Putamen (tissue), 1 donor: ENCODE results near the gene RPP25L.
"Not testable (repeated sequence)": the region's sequence is repeated elsewhere in the genome, so short reads cannot be mapped to it uniquely, and the experiment has no call there.

ENCODE experiments used
- DNase-seq: peaks from one replicate; pipeline ENCODE4 v3.0.0-alpha.2; 2016; ENCODE audit warnings: low spot score

The RPP25L gene, protein sequence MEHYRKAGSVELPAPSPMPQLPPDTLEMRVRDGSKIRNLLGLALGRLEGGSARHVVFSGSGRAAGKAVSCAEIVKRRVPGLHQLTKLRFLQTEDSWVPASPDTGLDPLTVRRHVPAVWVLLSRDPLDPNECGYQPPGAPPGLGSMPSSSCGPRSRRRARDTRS

DNA sequence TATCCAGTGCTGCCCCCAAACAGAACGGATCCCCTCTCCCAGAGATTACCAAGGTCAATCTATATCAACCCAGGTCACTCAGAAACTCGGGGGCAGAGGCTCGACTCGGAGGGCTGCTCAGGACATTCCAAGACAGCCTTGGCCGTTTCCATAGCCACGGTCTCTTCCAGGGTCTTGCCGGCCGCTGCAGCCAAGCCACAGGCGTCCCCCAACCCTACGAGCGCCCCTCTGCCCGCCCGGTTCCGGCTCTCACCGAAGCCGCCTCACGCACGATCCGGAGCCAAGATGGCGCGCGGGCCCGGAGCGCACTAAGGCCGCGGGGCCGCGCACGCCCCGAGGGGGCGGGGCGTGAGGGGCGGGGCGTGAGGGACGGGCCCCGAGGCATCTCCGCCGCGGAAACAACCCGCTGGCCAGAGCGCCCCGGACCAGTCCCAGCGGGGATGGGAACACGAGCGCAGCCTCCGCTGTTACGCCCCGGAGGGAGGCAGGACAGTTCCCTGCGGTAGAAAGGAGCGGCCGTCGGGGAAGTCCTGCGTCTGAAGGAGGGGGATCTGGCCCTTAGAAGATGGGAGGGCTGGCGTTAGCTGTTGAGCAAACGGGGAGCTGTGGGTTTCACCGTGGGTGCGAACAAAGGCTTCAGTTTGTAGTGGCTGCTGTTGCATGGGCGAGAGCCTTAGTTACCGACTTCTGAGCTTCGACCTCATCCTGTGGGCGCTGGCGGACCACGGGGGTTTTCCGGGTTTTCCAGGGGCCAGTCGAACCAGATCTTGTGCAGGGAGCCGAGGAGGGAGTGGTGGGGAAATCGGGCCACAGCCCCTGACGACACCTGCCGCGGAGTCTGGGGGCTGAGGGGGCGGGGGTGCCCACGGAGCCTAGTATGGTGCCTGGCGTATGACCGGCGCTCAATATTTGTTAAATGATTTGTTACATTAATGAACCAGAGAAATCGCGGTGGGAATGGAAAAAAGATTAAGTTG lies at the start of gene RPP25L:
Gene RPP25L, minus strand, starts transcription at position 287 of the 977 bp plus-strand sequence. CDS start 801 bp downstream, outside the sequence.
- peak; percentile 90 for DNase-seq

DNA sequence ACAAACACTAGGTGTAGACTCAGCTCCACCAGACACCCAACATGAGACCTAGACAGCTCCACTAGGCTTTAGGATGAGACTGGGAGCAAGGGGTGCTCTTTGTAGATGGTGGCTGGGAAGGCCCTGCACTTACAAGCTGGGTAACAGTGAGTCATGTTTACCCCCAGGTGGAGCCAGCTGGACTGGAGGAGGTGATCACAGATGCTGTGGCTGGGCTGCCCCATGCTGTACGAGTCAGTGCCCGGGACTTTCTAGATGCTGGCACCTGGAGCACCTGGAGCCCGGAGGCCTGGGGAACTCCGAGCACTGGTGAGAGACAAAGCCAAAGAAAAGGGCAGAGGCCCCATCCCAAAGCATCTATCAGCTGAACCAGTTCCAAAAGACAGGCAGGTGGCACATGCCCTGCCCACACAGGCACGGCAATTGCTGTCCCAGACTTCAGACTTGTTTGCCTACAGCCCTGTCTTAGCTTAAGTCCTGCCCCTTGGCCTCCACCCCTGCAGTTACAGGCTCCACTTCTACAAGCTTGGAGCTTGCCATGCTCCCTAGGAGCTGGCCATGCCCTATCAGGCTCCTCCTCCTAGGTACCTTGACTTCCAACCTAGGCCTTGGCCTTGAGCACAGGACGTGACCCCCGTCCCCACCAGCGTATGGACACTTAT lies 47.8 kb upstream of the RPP25L start:
- no peak for DNase-seq

DNA sequence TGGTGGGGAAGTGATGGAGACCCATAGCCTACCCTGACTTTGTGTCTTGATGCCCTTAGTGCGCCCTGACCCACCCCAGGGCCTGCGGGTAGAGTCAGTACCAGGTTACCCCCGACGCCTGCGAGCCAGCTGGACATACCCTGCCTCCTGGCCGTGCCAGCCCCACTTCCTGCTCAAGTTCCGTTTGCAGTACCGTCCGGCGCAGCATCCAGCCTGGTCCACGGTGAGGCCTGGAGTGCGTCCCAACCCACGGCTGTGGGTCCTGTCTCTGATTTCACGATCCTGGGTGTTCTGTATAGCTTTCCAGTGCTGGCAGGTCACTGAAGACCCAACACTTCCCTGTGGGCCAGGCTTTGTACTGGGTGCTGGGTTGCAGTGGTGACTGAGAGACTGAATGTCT lies 46.6 kb upstream of the RPP25L start:
- DNase-seq, result no peak

DNA sequence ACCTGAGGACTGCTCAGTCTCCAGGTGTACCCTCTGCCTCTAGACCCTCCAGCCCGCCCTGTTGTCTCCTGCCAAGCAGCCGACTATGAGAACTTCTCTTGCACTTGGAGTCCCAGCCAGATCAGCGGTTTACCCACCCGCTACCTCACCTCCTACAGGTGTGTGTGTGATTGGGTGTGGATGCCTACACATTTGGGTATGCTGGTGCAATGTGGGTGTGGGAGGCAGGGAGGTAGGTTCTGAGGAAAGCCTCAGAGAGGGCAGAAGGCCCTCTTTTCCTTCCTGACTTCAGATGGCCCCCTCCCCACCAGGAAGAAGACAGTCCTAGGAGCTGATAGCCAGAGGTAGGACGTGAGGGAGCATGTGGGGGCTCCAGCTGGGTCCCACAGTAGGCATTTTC lies 45.1 kb upstream of the RPP25L start:
- DNase-seq, result no peak

DNA sequence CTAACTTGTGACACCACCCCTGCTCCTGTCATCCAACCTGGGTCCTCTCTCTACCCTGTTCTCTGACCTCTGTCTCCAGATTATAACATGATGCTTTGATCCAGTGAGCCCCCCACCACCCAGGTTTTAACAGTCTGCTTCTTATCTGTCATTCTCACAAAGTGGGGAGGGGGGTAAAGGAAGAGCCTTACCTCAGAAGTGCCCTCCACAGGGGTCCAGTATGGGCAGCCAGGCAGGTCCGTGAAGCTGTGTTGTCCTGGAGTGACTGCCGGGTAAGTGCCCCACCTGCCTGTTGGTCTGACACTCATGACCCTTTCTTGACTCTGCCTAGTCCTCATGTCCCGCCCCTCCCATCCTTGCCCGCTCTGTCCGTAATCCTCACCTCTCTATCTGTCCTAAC lies 43.5 kb upstream of the RPP25L start:
- no peak for DNase-seq

DNA sequence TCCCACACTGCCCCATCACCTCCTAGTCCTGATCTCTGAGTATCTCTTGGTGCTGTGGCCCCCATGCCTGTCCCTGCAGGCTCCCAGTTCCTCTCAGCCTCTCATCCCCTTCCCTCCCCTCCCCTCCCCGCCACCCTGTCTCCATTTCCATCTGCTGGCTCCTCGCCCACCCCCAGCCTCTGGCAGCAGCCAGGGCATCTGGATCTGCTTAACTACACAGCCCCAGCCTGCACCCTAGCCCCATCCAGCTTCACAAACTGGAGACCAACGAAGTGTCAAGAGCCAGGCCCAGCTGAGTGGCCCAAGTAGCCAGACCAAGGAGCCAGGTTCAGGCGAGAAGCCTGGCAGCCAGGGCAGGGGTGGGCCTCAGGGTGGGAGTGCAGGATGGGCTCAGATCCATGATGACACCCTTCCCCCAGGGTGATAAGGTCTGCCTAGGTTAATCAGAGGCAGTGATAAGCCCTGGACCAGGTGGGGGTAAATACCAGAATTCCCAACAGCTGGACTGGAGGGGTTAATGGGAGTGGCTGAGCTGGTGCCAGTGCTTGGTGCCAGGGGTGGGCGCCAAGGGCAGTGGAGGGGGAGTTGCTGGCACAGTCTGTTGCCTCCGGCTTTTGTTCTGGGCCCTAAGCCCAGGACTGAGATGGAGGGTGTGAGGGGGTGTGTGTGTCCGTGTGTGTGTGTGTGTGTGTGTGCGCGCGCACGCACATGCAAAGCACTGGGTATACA lies 42.6 kb upstream of the RPP25L start:
- DNase-seq, result peak; percentile 78

DNA sequence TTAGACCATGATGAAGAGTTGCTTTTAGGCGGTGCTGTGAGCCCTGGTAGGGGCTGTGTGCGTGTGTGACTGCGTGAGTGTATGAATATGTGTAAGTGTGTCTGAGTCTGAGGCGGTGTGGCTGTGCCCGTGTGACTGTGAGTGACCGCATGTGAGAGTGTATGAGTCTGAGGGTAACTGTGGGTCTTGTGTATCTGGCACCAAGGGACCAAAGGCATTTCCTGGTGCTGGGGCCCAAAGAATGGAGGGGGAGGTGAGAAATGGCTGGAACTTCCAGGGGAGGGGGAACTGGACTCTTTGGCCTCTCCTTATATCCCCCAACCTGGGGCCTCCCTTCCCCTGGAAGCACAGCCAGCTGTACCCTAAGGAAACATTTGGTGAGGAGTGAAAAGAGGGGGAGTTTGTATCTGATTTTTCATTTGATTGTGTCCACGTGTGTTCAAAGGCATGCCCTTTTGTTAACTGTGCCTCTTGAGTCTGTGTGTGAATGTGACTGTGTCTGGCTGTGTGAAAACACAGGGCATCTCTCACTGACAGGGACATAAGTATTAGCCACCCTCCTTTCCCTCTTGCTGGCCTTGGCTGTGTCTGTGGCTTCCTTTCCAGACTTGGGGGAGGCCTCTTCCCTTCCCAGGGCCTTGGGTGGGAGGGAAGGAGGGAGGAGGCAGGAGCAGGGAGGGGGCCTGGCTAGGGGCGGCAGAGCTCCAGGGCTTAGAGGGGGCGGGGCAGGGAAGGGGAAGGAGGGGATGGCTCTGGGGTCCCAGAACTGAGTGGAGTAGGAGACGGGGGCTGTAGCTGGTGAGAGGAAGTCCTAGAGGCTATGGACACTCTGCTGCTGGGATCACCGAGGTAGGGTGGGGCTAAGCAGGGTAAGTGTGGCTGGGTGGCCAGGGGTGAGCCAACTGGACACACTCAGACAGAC lies 41.5 kb upstream of the RPP25L start:
- DNase-seq, result no peak

DNA sequence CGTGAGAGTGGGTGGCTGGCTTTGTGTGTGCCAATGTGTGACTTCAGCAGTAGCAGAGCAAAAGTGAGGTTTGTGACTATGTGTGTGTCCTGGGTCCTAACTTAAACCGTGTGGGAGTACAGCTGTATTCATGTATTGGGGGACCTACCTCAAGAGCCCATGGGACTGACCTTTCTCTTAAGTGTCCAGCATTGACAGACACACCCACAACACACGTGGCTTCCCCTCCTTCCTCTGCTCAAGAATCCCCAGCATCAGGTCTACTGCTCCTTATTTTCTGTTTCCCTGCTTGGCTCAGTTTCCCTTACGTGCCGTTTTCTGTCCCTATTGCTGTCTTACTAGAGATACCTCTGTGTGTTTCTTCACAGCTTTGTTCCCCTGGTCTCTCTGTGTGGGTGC lies 40.7 kb upstream of the RPP25L start:
- no peak for DNase-seq

DNA sequence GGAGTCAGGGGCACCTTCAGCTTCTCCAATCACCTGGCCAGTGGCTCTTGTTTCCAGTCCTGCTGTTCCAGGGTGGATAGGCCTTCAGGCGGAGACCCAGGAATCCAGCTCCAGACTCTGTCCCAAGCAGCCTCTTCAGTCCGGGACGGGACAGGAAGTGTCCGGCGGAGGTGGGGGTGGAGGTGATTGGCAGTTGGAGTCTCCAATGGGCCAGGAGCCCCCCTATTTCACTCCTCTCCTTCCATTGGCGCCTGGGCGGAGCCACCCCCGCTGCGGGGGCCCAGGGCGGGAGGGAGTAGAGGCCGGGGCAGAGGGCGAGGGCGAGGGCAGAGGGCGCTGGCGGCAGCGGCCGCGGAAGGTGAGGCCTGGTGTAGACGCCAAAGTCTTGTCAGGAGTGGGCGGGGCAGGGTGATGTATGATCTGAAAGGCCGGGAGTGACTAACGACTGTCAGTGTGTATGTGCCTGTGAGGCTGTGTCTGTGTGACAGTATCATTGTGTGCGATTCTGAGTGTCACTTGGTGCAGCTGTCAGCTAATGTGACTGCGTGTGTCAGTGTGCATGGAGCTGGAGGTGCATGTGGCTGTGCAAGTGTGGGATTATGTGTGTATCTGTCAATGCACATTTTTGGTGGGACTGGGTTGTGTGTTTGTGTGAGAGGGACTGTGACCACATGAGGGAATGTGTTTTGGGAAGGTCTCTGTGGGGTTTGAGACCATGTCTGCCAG lies 40.1 kb upstream of the RPP25L start, which contains the start of gene IL11RA:
Gene IL11RA, plus strand, starts transcription at position 310 of the 726 bp plus-strand sequence. CDS start 3,033 bp downstream, outside the sequence.
- DNase-seq, result peak; percentile 89

DNA sequence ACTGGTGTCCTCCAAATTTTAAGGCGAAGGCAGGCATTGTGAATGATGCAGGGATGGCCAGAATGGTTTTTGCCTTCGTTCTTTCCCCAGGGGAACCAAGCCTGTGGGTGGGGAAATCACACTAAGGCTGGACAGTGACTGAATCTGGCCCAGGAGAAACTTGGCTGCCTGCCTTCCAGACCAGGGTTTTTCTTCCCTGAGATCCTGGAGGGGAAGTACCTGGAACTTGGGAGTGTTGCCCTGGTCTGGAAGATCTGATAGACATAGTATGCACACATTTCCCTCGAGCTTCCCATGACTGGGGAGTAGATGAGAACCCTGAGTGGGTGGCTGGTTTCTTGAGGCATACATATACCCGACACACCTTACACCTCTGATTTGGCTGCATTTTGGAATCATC lies 39.4 kb upstream of the RPP25L start:
- no peak for DNase-seq

DNA sequence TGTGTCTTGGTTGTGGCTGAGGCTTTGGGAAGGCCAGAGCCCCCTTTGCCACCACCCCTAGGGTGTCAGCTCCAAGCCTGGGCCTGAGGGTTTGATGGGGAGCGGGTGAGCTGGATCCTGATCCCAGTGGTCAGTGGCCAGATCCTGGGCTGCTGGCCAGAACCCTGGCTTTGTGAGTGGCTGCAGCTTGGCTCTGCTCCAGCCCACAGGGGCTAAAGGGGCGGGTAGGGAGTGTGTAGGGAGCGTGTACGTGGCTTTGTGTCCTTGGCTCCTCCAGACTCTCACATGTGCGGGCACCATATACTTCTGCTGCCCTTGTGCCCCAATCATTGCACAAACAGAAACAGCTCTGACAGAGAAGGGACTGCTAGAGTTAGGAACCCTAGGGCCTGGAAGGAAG lies 38.9 kb upstream of the RPP25L start:
- no peak for DNase-seq

DNA sequence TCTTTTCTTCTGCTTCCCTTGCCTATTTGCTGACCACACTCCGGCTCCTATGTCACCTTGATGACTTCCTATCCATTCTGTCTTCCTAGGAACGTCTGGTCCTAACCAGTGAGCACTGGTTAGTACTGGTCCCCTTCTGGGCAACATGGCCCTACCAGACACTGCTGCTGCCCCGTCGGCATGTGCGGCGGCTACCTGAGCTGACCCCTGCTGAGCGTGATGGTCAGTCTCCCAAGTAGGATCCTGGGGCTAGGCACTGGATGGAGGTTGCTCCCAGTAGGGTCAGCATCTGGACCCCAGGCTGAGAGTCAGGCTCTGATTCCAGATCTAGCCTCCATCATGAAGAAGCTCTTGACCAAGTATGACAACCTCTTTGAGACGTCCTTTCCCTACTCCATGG lies 36.8 kb upstream of the RPP25L start:
- DNase-seq, result no peak

DNA sequence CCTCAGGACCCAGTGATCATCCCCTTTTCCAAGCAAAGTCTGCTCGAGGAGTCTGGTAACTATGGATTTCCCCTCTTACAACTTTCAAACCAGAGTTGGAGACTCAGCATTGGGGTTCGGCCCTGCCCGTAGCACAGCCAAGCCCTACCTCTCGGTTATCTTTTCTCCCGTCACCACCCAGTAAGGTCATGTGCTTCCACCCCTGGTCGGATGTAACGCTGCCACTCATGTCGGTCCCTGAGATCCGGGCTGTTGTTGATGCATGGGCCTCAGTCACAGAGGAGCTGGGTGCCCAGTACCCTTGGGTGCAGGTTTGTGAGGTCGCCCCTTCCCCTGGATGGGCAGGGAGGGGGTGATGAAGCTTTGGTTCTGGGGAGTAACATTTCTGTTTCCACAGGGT lies 35.8 kb upstream of the RPP25L start:
- DNase-seq, result no peak

DNA sequence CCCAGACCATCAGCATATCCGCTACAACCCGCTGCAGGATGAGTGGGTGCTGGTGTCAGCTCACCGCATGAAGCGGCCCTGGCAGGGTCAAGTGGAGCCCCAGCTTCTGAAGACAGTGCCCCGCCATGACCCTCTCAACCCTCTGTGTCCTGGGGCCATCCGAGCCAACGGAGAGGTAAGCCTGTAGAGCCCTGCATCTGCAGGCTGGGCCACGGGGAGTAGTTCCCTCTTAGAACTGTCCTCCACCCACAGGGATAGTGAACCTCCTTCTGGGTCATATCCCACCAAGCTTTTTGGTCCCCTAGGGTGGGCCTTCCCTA lies 35.1 kb upstream of the RPP25L start:
- no peak for DNase-seq

DNA sequence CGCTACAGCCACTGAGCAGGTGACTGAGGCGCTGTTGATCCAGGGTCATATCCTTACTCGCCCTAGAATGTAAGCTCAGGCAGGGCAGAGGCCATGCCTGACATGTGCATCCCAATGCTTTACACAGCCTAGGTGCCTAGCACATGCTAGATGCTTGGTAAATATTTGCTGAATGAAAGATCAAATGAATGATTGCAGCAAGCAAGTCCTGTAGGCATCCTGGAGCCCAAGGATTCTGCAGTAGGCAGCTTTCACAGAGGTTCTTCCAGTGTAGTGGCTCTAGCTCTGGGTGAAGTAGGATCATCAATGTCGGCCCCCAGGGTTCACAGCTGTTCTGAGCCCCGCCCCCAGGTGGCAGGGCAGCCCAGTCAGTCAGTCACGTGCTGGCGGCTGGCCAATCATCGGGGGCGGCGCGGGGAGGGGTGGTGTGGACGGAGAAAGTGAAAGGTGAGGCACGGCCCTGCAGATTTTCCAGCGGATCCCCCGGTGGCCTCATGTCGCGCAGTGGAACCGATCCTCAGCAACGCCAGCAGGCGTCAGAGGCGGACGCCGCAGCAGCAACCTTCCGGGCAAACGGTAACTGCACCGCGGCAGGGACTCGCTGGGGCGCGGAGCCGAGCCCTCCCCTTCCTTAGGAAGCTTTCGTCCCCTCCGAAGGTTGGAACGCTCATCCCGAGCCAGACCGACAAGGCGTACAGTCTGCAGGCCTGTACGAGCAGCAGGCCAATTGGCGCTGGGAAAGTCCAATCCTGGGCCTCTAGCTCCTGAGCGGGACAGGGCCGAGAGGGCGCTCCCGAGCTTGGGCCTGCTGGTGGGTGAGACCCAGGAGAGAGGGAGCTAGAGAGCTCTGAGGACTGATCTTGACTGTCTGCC lies 34.5 kb upstream of the RPP25L start, which contains the start of gene GALT:
Gene GALT, plus strand, starts transcription at position 465 of the 873 bp plus-strand sequence. Its CDS starts 30 bp downstream, at position 495.
- peak; percentile 83 for DNase-seq

DNA sequence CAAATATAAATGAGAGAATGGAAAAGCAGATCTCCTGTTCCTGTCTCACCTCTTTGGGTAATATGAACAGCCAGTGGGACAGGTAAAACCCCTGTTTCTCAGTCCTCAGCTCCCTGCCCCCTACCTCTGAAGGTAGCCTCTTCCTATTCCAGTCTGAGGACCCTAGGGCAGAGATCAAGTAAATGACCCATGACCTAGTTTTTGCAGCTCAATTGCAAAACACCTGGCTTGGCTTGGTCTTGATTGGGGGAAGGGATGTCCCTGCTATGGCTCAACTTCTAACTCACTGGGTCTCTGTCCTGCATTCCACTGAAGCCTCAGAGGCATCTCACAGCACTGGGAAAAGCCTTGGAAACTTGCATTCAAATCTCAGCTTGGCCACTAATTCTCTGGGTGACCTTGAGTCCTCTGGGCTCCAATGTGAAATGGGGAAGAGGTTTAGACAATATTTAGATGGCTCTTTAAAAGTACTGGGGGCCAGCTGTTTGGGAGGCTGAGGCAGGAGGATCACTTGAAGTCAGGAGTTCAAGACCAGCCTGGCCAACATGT lies 32.9 kb upstream of the RPP25L start:
- DNase-seq, result no peak

DNA sequence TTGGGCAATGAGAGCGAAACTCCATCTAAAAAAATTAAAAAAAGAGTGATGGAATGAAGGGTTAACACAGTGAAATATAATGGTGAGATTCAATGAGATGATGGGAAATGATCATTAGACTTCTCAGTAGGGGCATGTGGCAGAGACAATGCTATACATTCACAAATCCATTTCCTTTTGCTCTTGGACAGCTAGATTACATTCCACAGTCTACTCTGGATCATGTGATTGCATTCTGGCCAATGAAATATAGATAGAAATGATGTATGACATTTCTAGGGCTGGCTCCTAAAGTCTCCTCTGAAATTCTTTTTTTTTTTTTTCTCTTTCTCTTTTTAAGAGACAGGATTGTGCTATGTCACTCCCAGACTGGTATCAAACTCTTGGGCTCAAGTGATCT lies 30.8 kb upstream of the RPP25L start:
- no peak for DNase-seq

DNA sequence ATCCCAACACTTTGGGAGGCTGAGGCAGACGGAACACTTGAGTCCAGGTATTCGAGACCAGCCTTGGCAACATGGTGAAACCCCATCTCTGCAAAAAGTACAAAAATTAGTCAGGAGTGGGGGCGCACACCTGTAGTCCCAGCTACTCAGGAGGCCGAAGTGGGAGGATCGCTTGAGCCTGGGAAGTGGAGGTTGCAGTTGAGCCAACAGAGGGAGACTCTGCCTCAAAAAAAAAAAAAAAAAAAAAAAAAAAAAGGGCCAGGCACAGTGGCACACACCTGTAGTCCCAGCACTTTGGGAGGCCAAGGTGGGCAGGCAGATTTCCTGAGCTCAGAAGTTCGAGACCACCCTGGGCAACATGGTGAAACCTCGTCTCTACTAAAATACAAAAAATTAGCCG lies 27.4 kb upstream of the RPP25L start:
- DNase-seq, result not testable (repeated sequence)

DNA sequence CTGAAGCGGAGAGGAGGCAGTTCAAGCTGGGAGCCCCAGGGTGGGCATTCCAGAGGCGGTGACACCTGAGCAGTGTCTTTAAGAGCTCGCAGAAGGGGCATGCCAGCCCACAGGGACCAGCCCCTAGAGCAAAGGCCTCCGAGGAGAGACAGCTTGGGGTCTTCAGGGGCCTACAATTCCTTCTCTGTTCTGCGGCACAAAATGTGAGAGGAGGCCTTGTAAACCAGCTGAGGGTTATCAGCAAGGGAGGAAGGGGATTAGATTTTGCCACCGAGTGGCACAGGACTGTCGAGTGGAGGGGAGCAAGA lies 26.2 kb upstream of the RPP25L start:
- DNase-seq, result no peak
